ENCODE measurements around the gene ARHGAP15. TPM values are rescaled to one million over a fixed set of nuclear protein-coding genes. Genes with fewer than 3 reads are reported as not detected.

Gene ARHGAP15
- total RNA-seq, 1 experiment from 2014 or later: 0.41 TPM

DNA sequence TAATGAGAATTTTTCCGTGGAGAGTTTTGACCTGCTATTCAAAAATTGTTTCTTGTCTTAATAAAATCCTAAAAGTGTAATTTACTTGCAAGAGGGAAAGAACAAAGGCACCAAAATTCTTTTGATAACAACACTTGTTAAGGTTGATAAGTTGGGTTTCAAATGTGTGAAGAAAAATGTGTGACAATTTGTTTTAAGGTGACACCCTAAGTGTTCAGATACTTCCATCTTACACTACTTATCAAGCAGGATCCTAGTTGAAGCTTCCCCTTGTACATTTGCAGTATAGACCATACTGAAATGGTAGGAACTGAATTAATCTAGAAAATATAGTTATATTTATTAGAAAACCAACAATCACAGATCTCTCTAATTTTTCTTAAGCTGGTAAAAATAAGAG lies 204.6 kb downstream of the ARHGAP15 start:
- in situ Hi-C loops (cut with HindIII; ENCODE audit: low pct_unique_long_range_greater_than_20kb, low sequenced_read_pairs): no loop called here
- CTCF ChIA-PET: no interaction called here
- Histone ChIP-seq H3K36me3 (ENCODE audit: control insufficient read depth, insufficient read depth, low read length) (no peaks in the 10 kb centered on the region), H3K4me3 (ENCODE audit: low read depth in 2 of 2, low read length in 2 of 2) (no peak overlapping the region), H3K4me1 (ENCODE audit: control insufficient read depth, insufficient read depth, low read length) (no peaks in the 10 kb centered on the region), H3K9me3 (ENCODE audit: control insufficient read depth, insufficient read depth, low read depth, low read length) (no peaks in the 10 kb centered on the region), H3K27ac (ENCODE audit: low read length) (no peak overlapping the region), H3K27me3 (ENCODE audit: control insufficient read depth, insufficient read depth, low read length) (no peaks in the 10 kb centered on the region)
- no TSS peak for BruUV-seq (replicated peaks)
- POLR2A ChIA-PET: no interaction called here
- TF ChIP-seq TCF7L2 (IDR thresholded peaks at IDR 0.05; ENCODE audit: low read depth, low read length): no peak
- TF ChIP-seq, protein P1, sequence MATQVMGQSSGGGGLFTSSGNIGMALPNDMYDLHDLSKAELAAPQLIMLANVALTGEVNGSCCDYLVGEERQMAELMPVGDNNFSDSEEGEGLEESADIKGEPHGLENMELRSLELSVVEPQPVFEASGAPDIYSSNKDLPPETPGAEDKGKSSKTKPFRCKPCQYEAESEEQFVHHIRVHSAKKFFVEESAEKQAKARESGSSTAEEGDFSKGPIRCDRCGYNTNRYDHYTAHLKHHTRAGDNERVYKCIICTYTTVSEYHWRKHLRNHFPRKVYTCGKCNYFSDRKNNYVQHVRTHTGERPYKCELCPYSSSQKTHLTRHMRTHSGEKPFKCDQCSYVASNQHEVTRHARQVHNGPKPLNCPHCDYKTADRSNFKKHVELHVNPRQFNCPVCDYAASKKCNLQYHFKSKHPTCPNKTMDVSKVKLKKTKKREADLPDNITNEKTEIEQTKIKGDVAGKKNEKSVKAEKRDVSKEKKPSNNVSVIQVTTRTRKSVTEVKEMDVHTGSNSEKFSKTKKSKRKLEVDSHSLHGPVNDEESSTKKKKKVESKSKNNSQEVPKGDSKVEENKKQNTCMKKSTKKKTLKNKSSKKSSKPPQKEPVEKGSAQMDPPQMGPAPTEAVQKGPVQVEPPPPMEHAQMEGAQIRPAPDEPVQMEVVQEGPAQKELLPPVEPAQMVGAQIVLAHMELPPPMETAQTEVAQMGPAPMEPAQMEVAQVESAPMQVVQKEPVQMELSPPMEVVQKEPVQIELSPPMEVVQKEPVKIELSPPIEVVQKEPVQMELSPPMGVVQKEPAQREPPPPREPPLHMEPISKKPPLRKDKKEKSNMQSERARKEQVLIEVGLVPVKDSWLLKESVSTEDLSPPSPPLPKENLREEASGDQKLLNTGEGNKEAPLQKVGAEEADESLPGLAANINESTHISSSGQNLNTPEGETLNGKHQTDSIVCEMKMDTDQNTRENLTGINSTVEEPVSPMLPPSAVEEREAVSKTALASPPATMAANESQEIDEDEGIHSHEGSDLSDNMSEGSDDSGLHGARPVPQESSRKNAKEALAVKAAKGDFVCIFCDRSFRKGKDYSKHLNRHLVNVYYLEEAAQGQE (IDR thresholded peaks at IDR 0.05; ENCODE audit: insufficient read depth in 1 of 2, low read depth in 2 of 2, low read length in 1 of 2): no peak
- TF ChIP-seq, protein P2, sequence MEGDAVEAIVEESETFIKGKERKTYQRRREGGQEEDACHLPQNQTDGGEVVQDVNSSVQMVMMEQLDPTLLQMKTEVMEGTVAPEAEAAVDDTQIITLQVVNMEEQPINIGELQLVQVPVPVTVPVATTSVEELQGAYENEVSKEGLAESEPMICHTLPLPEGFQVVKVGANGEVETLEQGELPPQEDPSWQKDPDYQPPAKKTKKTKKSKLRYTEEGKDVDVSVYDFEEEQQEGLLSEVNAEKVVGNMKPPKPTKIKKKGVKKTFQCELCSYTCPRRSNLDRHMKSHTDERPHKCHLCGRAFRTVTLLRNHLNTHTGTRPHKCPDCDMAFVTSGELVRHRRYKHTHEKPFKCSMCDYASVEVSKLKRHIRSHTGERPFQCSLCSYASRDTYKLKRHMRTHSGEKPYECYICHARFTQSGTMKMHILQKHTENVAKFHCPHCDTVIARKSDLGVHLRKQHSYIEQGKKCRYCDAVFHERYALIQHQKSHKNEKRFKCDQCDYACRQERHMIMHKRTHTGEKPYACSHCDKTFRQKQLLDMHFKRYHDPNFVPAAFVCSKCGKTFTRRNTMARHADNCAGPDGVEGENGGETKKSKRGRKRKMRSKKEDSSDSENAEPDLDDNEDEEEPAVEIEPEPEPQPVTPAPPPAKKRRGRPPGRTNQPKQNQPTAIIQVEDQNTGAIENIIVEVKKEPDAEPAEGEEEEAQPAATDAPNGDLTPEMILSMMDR (IDR thresholded peaks at IDR 0.05): no peak
- no peak for TF ChIP-seq SIN3A (IDR thresholded peaks at IDR 0.05; ENCODE audit: borderline replicate concordance, insufficient read depth, low read depth, low read length)
- TF ChIP-seq POLR2AphosphoS5 (IDR thresholded peaks at IDR 0.05; ENCODE audit: low read depth, low read length): no peak
- DNase-seq (ENCODE audit: low read depth, low spot score) (no peak), ATAC-seq (no peak)
- intact Hi-C loops (cut with micrococcal nuclease; ENCODE audit: unreplicated experiment): no loop called here

DNA sequence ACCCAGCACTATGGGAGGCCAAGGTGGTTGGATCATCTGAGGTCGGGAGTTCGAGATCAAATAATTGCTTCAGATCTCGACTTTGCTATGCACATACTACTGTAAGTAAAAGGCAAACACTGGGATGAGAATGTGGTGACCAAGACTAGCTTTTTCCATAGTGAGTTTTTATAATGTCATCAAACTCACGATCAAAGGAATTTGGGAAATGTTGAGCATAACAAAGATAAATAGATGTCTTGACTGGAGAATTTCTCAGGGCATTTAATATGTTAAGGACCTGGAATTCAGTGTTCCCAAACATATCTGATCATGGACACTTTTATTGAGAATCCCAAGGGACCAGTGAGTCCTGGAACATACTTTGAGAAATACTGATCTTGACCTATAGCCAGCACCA lies 205.6 kb downstream of the ARHGAP15 start:
- BruUV-seq (replicated peaks): no TSS peak
- CTCF ChIA-PET: no interaction called here

More for the DNA sequence above, 205.6 kb downstream of the ARHGAP15 start:
- Histone ChIP-seq H3K9me3 (ENCODE audit: control insufficient read depth, insufficient read depth, low read depth, low read length) (no peaks in the 10 kb centered on the region), H3K27me3 (ENCODE audit: control insufficient read depth, insufficient read depth, low read length) (no peaks in the 10 kb centered on the region), H3K4me3 (ENCODE audit: low read depth in 2 of 2, low read length in 2 of 2) (no peak overlapping the region), H3K36me3 (ENCODE audit: control insufficient read depth, insufficient read depth, low read length) (no peaks in the 10 kb centered on the region), H3K27ac (ENCODE audit: low read length) (no peak overlapping the region), H3K4me1 (ENCODE audit: control insufficient read depth, insufficient read depth, low read length) (no peaks in the 10 kb centered on the region)
- in situ Hi-C loops (cut with HindIII; ENCODE audit: low pct_unique_long_range_greater_than_20kb, low sequenced_read_pairs): no loop called here
- TF ChIP-seq SIN3A (IDR thresholded peaks at IDR 0.05; ENCODE audit: borderline replicate concordance, insufficient read depth, low read depth, low read length) (no peak), POLR2AphosphoS5 (IDR thresholded peaks at IDR 0.05; ENCODE audit: low read depth, low read length) (no peak), TCF7L2 (IDR thresholded peaks at IDR 0.05; ENCODE audit: low read depth, low read length) (no peak)
- TF ChIP-seq, protein P2 (IDR thresholded peaks at IDR 0.05): no peak
- TF ChIP-seq, protein P1 (IDR thresholded peaks at IDR 0.05; ENCODE audit: insufficient read depth in 1 of 2, low read depth in 2 of 2, low read length in 1 of 2): no peak
- POLR2A ChIA-PET: no interaction called here
- intact Hi-C loops (cut with micrococcal nuclease; ENCODE audit: unreplicated experiment): no loop called here
- DNase-seq (ENCODE audit: low read depth, low spot score): no peak
- ATAC-seq: no peak
